Endothelial cell of umbilical vein (primary cell): ENCODE data around the gene DCAF4L1. TPM values are rescaled to one million over a fixed set of nuclear protein-coding genes. Genes with fewer than 3 reads are reported as not detected.
A peak's percentile ranks its signal among the peaks of the same experiment; 100 is the strongest.

Experiments
- BruUV-seq: library from RNA; stranded (reverse); fragments of 400-500 nt; replicated peaks from 2 replicates; lab custom pipeline; 2021; lab: Mats Ljungman, UMichigan
- CTCF ChIA-PET: fragments of 300-600, 350-600 bp; sonication (Branson Sonifier 250); formaldehyde crosslinking; loops from one replicate; lab custom pipeline; 2021; ENCODE audit warnings: antibody characterized with exemption, inconsistent platforms; lab: Charles Lee
- POLR2A ChIA-PET: fragments of 300-600, 350-600 bp; sonication (Branson Sonifier 250); formaldehyde crosslinking; loops from one replicate; lab custom pipeline; 2021; ENCODE audit warnings: antibody characterized with exemption, inconsistent platforms; lab: Charles Lee
- DNase-seq: peaks from one replicate; pipeline ENCODE4 v3.0.0-alpha.2; 2011; ENCODE audit warnings: low read depth, low spot score
- FAIRE-seq: peaks from 2 replicates; lab custom pipeline; 2011; peaks lifted over from hg19 to GRCh38; lab: Jason Lieb, UNC
- H2AFZ ChIP-seq: 2 replicates; pipeline ENCODE4 v1.6.0; 2012; ENCODE audit warnings: low read depth, low read length, control low read depth, inconsistent platforms
- H3K27ac ChIP-seq: 2 replicates; pipeline ENCODE4 v1.5.1; 2011; ENCODE audit warnings: low read depth, mild to moderate bottlenecking, control low read depth, low read length, moderate library complexity; ENCODE audit not compliant: insufficient read depth
- H3K27me3 ChIP-seq, 2 experiments: 2 replicates each; pipeline versions ENCODE4 v1.6.0 to v1.6.1; 2011; ENCODE audit warnings: low read length in 2 of 2, mixed read lengths in 1 of 2; ENCODE audit not compliant: control insufficient read depth in 2 of 2, insufficient read depth in 2 of 2
- H3K36me3 ChIP-seq, 2 experiments: 2 replicates in 1 of 2; 3 replicates in 1 of 2; pipeline ENCODE4 v1.5.1; 2011; ENCODE audit warnings: low read length in 2 of 2, mild to moderate bottlenecking in 1 of 2, moderate library complexity in 1 of 2; ENCODE audit not compliant: control insufficient read depth in 2 of 2, insufficient read depth in 2 of 2; ENCODE audit errors: extremely low read depth in 1 of 2
- H3K4me1 ChIP-seq: 3 replicates; pipeline ENCODE4 v1.5.1; 2011; ENCODE audit warnings: mild to moderate bottlenecking, low read length; ENCODE audit not compliant: control insufficient read depth, insufficient read depth; ENCODE audit errors: extremely low read depth
- H3K4me2 ChIP-seq: 2 replicates; pipeline ENCODE4 v1.6.1; 2011; ENCODE audit warnings: low read length, control low read depth, mixed read lengths; ENCODE audit not compliant: insufficient read depth
- H3K4me3 ChIP-seq, 3 experiments: fragments of 200-600 bp in 1 of 3; sonication (generic), shearing (Covaris generic) in 1 of 3; replicated peaks in 1 of 3; 2 replicates each; pipeline ENCODE4 v1.5.1; 2011 to 2016; ENCODE audit warnings: control low read depth in 3 of 3, low read length in 3 of 3, mild to moderate bottlenecking in 2 of 3, inconsistent platforms in 1 of 3, low read depth in 1 of 3, moderate library complexity in 1 of 3; ENCODE audit not compliant: insufficient read depth in 1 of 3
- H3K79me2 ChIP-seq: 2 replicates; pipeline ENCODE4 v1.6.0; 2012; ENCODE audit warnings: low read length, inconsistent platforms; ENCODE audit not compliant: control insufficient read depth, insufficient read depth
- H3K9ac ChIP-seq: replicated peaks from 2 replicates; pipeline ENCODE3; 2011; ENCODE audit warnings: low read length, control low read depth; ENCODE audit not compliant: insufficient read depth; ENCODE audit errors: extremely low read depth
- H3K9me1 ChIP-seq: replicated peaks from 3 replicates; pipeline ENCODE4 v1.6.0; 2011; ENCODE audit warnings: mild to moderate bottlenecking, low read length; ENCODE audit not compliant: control insufficient read depth, insufficient read depth; ENCODE audit errors: extremely low read depth
- H3K9me3 ChIP-seq: replicated peaks from 2 replicates; pipeline ENCODE4 v1.5.1; 2012; ENCODE audit warnings: low read length, inconsistent platforms; ENCODE audit not compliant: control insufficient read depth, insufficient read depth
- H4K20me1 ChIP-seq: replicated peaks from 2 replicates; pipeline ENCODE3; 2011; ENCODE audit warnings: mild to moderate bottlenecking, low read length; ENCODE audit not compliant: control insufficient read depth, insufficient read depth; ENCODE audit errors: extremely low read depth
- CTCF ChIP-seq, 2 donors: IDR thresholded peaks; 1 replicate in 1 of 2; 2 replicates in 1 of 2; pipeline ENCODE4 v1.5.1; 2011; ENCODE audit warnings: low read length in 2 of 2, mild to moderate bottlenecking in 2 of 2, moderate library complexity in 2 of 2, control low read depth in 1 of 2, inconsistent platforms in 1 of 2, low read depth in 1 of 2; ENCODE audit not compliant: insufficient read depth in 1 of 2; ENCODE audit errors: extremely low read depth in 1 of 2
- EZH2 ChIP-seq: IDR thresholded peaks from 2 replicates; pipeline ENCODE4 v1.6.1; 2012; ENCODE audit warnings: borderline replicate concordance, low read depth, mild to moderate bottlenecking, moderate library complexity, low read length, inconsistent platforms; ENCODE audit not compliant: severe bottlenecking
- FOS ChIP-seq: IDR thresholded peaks from 2 replicates; pipeline ENCODE4 v1.6.1; 2011; ENCODE audit warnings: mild to moderate bottlenecking, low read length, moderate library complexity, borderline replicate concordance; ENCODE audit not compliant: insufficient read depth
- GATA2 ChIP-seq: IDR thresholded peaks from 2 replicates; pipeline ENCODE4 v1.7.0; 2011; ENCODE audit warnings: low read depth, mild to moderate bottlenecking, moderate library complexity, mixed read lengths, low read length; ENCODE audit not compliant: insufficient read length, insufficient read depth
- JUN ChIP-seq: IDR thresholded peaks from 2 replicates; pipeline ENCODE4 v1.6.1; 2011; ENCODE audit warnings: borderline replicate concordance, low read depth; ENCODE audit not compliant: insufficient read length, insufficient read depth
- MAX ChIP-seq: IDR thresholded peaks from 2 replicates; pipeline ENCODE4 v1.6.1; 2011; ENCODE audit not compliant: insufficient read depth, insufficient read length
- MYC ChIP-seq: IDR thresholded peaks from one replicate; pipeline ENCODE4 v1.6.1; 2011; ENCODE audit warnings: mild to moderate bottlenecking, low read depth, low read length
- POLR2A ChIP-seq: IDR thresholded peaks from 2 replicates; pipeline ENCODE4 v1.6.1; 2012; ENCODE audit warnings: low read depth, mild to moderate bottlenecking, control low read depth, low read length
- POLR2AphosphoS5 ChIP-seq: IDR thresholded peaks from 2 replicates; pipeline ENCODE4 v1.6.1; 2012; ENCODE audit warnings: low read depth, mild to moderate bottlenecking, control low read depth, low read length, moderate library complexity; ENCODE audit not compliant: insufficient read depth
- dilution Hi-C: fragments of 300-500 bp; cut with MboI; formaldehyde crosslinking; loops from one replicate; pipeline ENCODE4 v1.15.0; 2019; ENCODE audit warnings: low sequenced_read_pairs; ENCODE audit not compliant: extremely low pct_ligation_motif_present
- intact Hi-C: fragments of 100-400 bp; cut with micrococcal nuclease; formaldehyde crosslinking; loops from one replicate; pipeline ENCODE4 v1.10.0; 2022
- polyA plus RNA-seq, 4 experiments: library from polyadenylated mRNA; depleted of rRNA in 3 of 4; stranded (reverse) in 3 of 4; unstranded in 1 of 4; fragments of >200 nt; gene quantifications; 2 replicates each; pipeline versions ENCODE4 v1.2.1 to v1.2.3, GENCODE V29; 2011 to 2012; ENCODE audit warnings: missing spikeins in 1 of 4
- total RNA-seq: library from RNA; stranded (reverse); gene quantifications from 2 replicates; pipeline ENCODE4 v1.2.3, GENCODE V29; 2021

DCAF4L1 gene
- total and polyA plus RNA-seq, 2 donors (not counting 3 experiments of a cell fraction or from before 2014, with no cell fraction given): 0.06 to 0.15 TPM

GRCh38 chr4:41933997-41934503 lies 47.5 kb upstream of the DCAF4L1 start:
- Histone ChIP-seq H3K79me2 (peaks cover 40% of the 10 kb centered on the region), H3K9me3 (no peaks in the 10 kb centered on the region), H3K4me3 (no peak overlapping the region), H3K27ac (no peak overlapping the region), H4K20me1 (peaks cover 5% of the 10 kb centered on the region), H3K4me2 (no peak overlapping the region), H3K27me3 (peaks cover 13 to 38% of the 10 kb centered on the region in 2 experiments), H2AFZ (peak overlapping the region; percentile 94), H3K36me3 (peaks cover 1 to 6% of the 10 kb centered on the region in 2 experiments), H3K9ac (no peak overlapping the region), H3K4me1 (peaks cover 18% of the 10 kb centered on the region), H3K9me1 (peaks cover 2% of the 10 kb centered on the region)
- intact Hi-C loops: no loop called here
- CTCF ChIA-PET: interaction anchor here (1.6 kb wide), 1 partner anchor 30 kb away, joined by 6 read pairs; no protein-coding TSS in a partner anchor
- dilution Hi-C loops: no loop called here
- POLR2A ChIA-PET: no interaction called here
- BruUV-seq: no TSS peak
- FAIRE-seq (no peak), DNase-seq (no peak)
- no peak for TF ChIP-seq EZH2
- no peak for TF ChIP-seq JUN
- no peak for TF ChIP-seq GATA2

- Histone ChIP-seq H3K79me2 (peaks cover 45% of the 10 kb centered on the region), H3K4me1 (peaks cover 18% of the 10 kb centered on the region), H3K36me3 (peaks cover 2 to 10% of the 10 kb centered on the region in 2 experiments), H3K27me3 (peaks cover 13 to 34% of the 10 kb centered on the region in 2 experiments), H3K9me1 (peaks cover 2% of the 10 kb centered on the region), H4K20me1 (peaks cover 5% of the 10 kb centered on the region), H3K4me2 (peak overlapping the region; percentile 100), H3K9me3 (no peaks in the 10 kb centered on the region), H3K9ac (no peak overlapping the region), H2AFZ (peak overlapping the region; percentile 94), H3K4me3 (peak overlapping the region in 2 of 3 experiments; percentile 65 to 91), H3K27ac (no peak overlapping the region)
- FAIRE-seq: no peak
- dilution Hi-C loops: no loop called here
- TF ChIP-seq FOS (no peak), GATA2 (no peak), CTCF (IDR thresholded peaks at IDR 0.05; ENCODE audit: extremely low read depth in 1 of 2, insufficient read depth in 1 of 2, low read depth in 1 of 2, low read length in 2 of 2) (no peak), MYC (no peak), EZH2 (no peak), POLR2A (no peak), JUN (no peak), POLR2AphosphoS5 (no peak), MAX (no peak)
- no peak for DNase-seq
- POLR2A ChIA-PET: no interaction called here
- BruUV-seq: no TSS peak
- intact Hi-C loops: no loop called here
- CTCF ChIA-PET: interaction anchor here (1.6 kb wide), 1 partner anchor 29 kb away, joined by 6 read pairs; no protein-coding TSS in a partner anchor
Measured at GRCh38 chr4:41934514-41934900, 47.0 kb upstream of the DCAF4L1 start.
